Measurements from ENCODE around the gene IL17RA. TPM values are rescaled to one million over a fixed set of nuclear protein-coding genes. Genes with fewer than 3 reads are reported as not detected.

IL17RA gene
- total RNA-seq, 1 experiment from 2014 or later = 11.7 TPM

DNA sequence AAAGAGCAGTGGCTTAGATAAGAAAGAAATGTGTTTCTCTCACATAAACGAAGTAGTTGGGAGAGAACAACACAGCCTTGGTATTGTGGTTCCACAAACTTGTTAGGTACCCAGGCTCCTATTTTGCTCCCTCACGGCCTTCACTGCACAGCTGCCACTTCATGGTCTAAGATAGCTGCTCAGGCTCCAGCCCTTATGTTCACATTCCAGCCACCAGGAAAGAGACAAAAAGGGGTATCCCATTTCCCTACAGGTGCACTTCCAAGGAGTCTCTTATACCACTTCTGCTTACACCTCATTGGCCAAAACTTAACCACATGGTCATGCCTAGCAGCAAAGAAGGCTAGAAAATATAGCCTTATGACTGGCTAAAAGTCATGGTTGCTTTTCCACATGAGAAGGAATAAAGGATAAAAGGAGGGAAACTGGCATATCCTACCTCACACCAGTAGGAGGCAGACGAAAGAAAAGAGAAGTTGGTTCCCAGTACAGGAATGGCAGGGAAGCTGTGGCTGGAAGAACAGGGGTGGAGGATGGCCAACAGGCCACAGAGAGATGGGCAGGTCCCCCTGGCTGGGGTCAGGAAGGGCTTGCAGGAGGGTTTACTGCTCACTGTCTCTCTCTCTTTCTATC is 79.7 kb downstream of the IL17RA start:
- TF ChIP-seq, protein P1, sequence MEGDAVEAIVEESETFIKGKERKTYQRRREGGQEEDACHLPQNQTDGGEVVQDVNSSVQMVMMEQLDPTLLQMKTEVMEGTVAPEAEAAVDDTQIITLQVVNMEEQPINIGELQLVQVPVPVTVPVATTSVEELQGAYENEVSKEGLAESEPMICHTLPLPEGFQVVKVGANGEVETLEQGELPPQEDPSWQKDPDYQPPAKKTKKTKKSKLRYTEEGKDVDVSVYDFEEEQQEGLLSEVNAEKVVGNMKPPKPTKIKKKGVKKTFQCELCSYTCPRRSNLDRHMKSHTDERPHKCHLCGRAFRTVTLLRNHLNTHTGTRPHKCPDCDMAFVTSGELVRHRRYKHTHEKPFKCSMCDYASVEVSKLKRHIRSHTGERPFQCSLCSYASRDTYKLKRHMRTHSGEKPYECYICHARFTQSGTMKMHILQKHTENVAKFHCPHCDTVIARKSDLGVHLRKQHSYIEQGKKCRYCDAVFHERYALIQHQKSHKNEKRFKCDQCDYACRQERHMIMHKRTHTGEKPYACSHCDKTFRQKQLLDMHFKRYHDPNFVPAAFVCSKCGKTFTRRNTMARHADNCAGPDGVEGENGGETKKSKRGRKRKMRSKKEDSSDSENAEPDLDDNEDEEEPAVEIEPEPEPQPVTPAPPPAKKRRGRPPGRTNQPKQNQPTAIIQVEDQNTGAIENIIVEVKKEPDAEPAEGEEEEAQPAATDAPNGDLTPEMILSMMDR (IDR thresholded peaks at IDR 0.05) = peak; percentile 47; the same call in 1 of the 2 replicates
- no peak for TF ChIP-seq TCF7L2 (IDR thresholded peaks at IDR 0.05; ENCODE audit: low read depth, low read length)
- no peaks in the 10 kb centered on the region for H3K9me3 ChIP-seq (ENCODE audit: control insufficient read depth, insufficient read depth, low read depth, low read length)
- no peak overlapping the region for H3K27ac ChIP-seq (ENCODE audit: low read length)
- no peak for DNase-seq (ENCODE audit: low read depth, low spot score)
- in situ Hi-C loops (cut with HindIII; ENCODE audit: low pct_unique_long_range_greater_than_20kb, low sequenced_read_pairs) (no loop called here), intact Hi-C loops (cut with micrococcal nuclease; ENCODE audit: unreplicated experiment) (no loop called here)
- no peaks in the 10 kb centered on the region for H3K4me1 ChIP-seq (ENCODE audit: control insufficient read depth, insufficient read depth, low read length)
- no TSS peak for BruUV-seq (replicated peaks)
- H3K36me3 ChIP-seq (ENCODE audit: control insufficient read depth, insufficient read depth, low read length) = no peaks in the 10 kb centered on the region; the same call in 1 of the 2 replicates
- H3K27me3 ChIP-seq (ENCODE audit: control insufficient read depth, insufficient read depth, low read length) = no peaks in the 10 kb centered on the region
- ATAC-seq = no peak
- POLR2A ChIA-PET = no interaction called here
- CTCF ChIA-PET = no interaction called here
- H3K4me3 ChIP-seq (ENCODE audit: low read depth in 2 of 2, low read length in 2 of 2) = no peak overlapping the region

Other genes with a start within 250 kb of the IL17RA start
- gene GAB4, start 76.8 kb upstream of the IL17RA start, total RNA-seq (2021; ENCODE audit: unreplicated experiment) = not detected
- 0.44 TPM for gene TMEM121B, start 36.4 kb downstream of the IL17RA start, total RNA-seq (2021; ENCODE audit: unreplicated experiment)
- 37.2 TPM for gene HDHD5, start 74.3 kb downstream of the IL17RA start, total RNA-seq (2021; ENCODE audit: unreplicated experiment)
- 0.23 TPM for gene ADA2, start 134.4 kb downstream of the IL17RA start, total RNA-seq (2021; ENCODE audit: unreplicated experiment)

Measured in Panc1 (cell line).